HG03139 (cell line): ENCODE data around the gene WDR5.

Experiments used
- ATAC-seq: cut with Tn5 transposase; IDR thresholded peaks from one replicate; pipeline ENCODE4 v1.9.1; 2021; ENCODE audit not compliant: unreplicated experiment

The WDR5 gene

GRCh38 chr9:134204991-134205578 is 69.2 kb downstream of the WDR5 start:
- ATAC-seq = no peak

GRCh38 chr9:134205672-134206310 is 69.9 kb downstream of the WDR5 start:
- ATAC-seq = no peak

- ATAC-seq = no peak
These were observed 70.7 kb downstream of the WDR5 start for GRCh38 chr9:134206311-134207300.

- no peak for ATAC-seq
These were observed 72.5 kb downstream of the WDR5 start for GRCh38 chr9:134208310-134208841.

GRCh38 chr9:134208981-134209725 is 73.3 kb downstream of the WDR5 start:
- no peak for ATAC-seq
